ENCODE measurements around the gene ATP6V0E1. TPM values are rescaled to one million over a fixed set of nuclear protein-coding genes. Genes with fewer than 3 reads are reported as not detected.

The ATP6V0E1 gene
- total and polyA plus RNA-seq, 2 experiments from 2014 or later: 75.9 to 250 TPM

GRCh38 chr5:172936401-172936800, 47.2 kb upstream of the ATP6V0E1 start:
- Histone ChIP-seq H4K20me1 (replicated peaks; ENCODE audit: insufficient read depth) (peaks cover 15% of the 10 kb centered on the region), H3K4me1 (ENCODE audit: insufficient read depth) (no peaks in the 10 kb centered on the region), H3K27me3 (ENCODE audit: insufficient read depth) (no peaks in the 10 kb centered on the region), H3F3A (replicated peaks; ENCODE audit: low read depth) (0 out of 2 replicates have a peak, but pooled peaks cover under 1% of the 10 kb centered on the region), H3K27ac (ENCODE audit: low read depth) (no peak overlapping the region), H3K4me3 (no peak overlapping the region), H3K36me3 (ENCODE audit: insufficient read depth) (peaks cover 5% of the 10 kb centered on the region), H3K4me2 (no peak overlapping the region), H3K9me2 (ENCODE audit: insufficient read depth) (no peaks in the 10 kb centered on the region), H3K79me2 (replicated peaks; ENCODE audit: insufficient read depth) (no peaks in the 10 kb centered on the region), H2AFZ (no peak overlapping the region)
- H3K27me3 Mint-ChIP-seq (ENCODE audit: insufficient read depth, low read depth, poor library complexity): peaks cover 6% of the 10 kb centered on the region
- TF ChIP-seq, protein P1, sequence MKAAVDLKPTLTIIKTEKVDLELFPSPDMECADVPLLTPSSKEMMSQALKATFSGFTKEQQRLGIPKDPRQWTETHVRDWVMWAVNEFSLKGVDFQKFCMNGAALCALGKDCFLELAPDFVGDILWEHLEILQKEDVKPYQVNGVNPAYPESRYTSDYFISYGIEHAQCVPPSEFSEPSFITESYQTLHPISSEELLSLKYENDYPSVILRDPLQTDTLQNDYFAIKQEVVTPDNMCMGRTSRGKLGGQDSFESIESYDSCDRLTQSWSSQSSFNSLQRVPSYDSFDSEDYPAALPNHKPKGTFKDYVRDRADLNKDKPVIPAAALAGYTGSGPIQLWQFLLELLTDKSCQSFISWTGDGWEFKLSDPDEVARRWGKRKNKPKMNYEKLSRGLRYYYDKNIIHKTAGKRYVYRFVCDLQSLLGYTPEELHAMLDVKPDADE (IDR thresholded peaks at IDR 0.05): no peak
- TF ChIP-seq ZNF114 (CRISPR knock-in tag; IDR thresholded peaks at IDR 0.05): no peak
- TF ChIP-seq REST (IDR thresholded peaks at IDR 0.05; ENCODE audit: unreplicated experiment): no peak
- no peak for TF ChIP-seq CREB1 (CRISPR knock-in tag; IDR thresholded peaks at IDR 0.05; ENCODE audit: low read depth)
- no peak for TF ChIP-seq EZH2phosphoT487 (IDR thresholded peaks at IDR 0.05; ENCODE audit: unreplicated experiment)
- no peak for TF ChIP-seq STAT1 (IDR thresholded peaks at IDR 0.05; ENCODE audit: unreplicated experiment)
- no peak for TF ChIP-seq ZNF462 (CRISPR knock-in tag; IDR thresholded peaks at IDR 0.05)
- no peak for TF ChIP-seq EZH2 (IDR thresholded peaks at IDR 0.05; ENCODE audit: low read depth, unreplicated experiment)
- no peak for TF ChIP-seq ZNF331 (CRISPR knock-in tag; IDR thresholded peaks at IDR 0.05; ENCODE audit: low read depth)
- TF ChIP-seq, protein P2, sequence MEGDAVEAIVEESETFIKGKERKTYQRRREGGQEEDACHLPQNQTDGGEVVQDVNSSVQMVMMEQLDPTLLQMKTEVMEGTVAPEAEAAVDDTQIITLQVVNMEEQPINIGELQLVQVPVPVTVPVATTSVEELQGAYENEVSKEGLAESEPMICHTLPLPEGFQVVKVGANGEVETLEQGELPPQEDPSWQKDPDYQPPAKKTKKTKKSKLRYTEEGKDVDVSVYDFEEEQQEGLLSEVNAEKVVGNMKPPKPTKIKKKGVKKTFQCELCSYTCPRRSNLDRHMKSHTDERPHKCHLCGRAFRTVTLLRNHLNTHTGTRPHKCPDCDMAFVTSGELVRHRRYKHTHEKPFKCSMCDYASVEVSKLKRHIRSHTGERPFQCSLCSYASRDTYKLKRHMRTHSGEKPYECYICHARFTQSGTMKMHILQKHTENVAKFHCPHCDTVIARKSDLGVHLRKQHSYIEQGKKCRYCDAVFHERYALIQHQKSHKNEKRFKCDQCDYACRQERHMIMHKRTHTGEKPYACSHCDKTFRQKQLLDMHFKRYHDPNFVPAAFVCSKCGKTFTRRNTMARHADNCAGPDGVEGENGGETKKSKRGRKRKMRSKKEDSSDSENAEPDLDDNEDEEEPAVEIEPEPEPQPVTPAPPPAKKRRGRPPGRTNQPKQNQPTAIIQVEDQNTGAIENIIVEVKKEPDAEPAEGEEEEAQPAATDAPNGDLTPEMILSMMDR (conservative IDR thresholded peaks at IDR 0.05; ENCODE audit: low read depth in 2 of 2): no peak
- TF ChIP-seq POLR2AphosphoS5 (IDR thresholded peaks at IDR 0.05; ENCODE audit: low read depth): no peak
- peaks cover 67% of the 10 kb centered on the region for H3K36me3 Mint-ChIP-seq (ENCODE audit: low read depth)
- peaks cover 2% of the 10 kb centered on the region; the same call in 1 of the 3 replicates for H3K4me1 Mint-ChIP-seq
- no peaks in the 10 kb centered on the region for H3K9me3 Mint-ChIP-seq
- no peak for DNase-seq (ENCODE audit: low spot score)
- no peak overlapping the region for H3K27ac Mint-ChIP-seq
- no peak for ATAC-seq
- H3K4me3 Mint-ChIP-seq: no peak overlapping the region

All from GM23338 (cell line).